Hepatocyte (in vitro differentiated cells): Measurements from ENCODE around the gene PRR12.

ENCODE experiments used
- CTCF ChIP-seq: fragments of 200-600 bp; sonication (generic); IDR thresholded peaks from 2 replicates; pipeline ENCODE4 v1.5.1; 2016; ENCODE audit warnings: antibody characterized with exemption, mild to moderate bottlenecking; ENCODE audit not compliant: poor library complexity
- EZH2 ChIP-seq: fragments of 200-600 bp; sonication (generic); IDR thresholded peaks from 2 replicates; pipeline ENCODE4 v1.6.1; 2016; ENCODE audit warnings: antibody characterized with exemption, mild to moderate bottlenecking, borderline replicate concordance
- EZH2phosphoT487 ChIP-seq: fragments of 200-600 bp; sonication (generic); IDR thresholded peaks from one replicate; pipeline ENCODE4 v1.6.1; 2018; ENCODE audit warnings: antibody characterized with exemption, mild to moderate bottlenecking, low read depth, moderate library complexity; ENCODE audit not compliant: unreplicated experiment, severe bottlenecking

- TF ChIP-seq EZH2phosphoT487 (no peak), CTCF (no peak), EZH2 (no peak)
These were observed 24.9 kb downstream of the PRR12 start for GRCh38 chr19:49615861-49616260.
